Measurements from ENCODE around the gene TASOR2.

The TASOR2 gene

DNA sequence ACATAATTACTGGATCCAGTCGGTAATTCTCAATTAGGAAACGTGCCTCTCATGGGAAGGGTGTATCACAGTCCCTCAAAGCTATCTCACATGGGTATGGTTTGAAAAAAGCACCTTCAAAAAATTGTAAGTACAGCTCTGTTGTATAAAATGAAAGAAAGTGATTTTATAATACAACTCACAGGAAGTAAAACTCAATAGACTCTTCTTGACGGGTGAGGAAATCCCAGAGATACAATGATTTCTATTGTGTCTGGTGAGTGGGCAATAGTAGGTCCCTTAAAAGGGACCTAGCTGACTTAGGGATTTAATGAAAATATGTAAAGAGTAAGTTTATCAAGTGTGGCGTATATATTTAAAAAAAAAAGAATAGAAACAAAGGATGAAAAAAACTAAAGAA, 27.0 kb downstream of the TASOR2 start:
- H3K4me3 ChIP-seq (ENCODE audit: low read depth, low read length): no peak overlapping the region
- TF ChIP-seq, protein P1, sequence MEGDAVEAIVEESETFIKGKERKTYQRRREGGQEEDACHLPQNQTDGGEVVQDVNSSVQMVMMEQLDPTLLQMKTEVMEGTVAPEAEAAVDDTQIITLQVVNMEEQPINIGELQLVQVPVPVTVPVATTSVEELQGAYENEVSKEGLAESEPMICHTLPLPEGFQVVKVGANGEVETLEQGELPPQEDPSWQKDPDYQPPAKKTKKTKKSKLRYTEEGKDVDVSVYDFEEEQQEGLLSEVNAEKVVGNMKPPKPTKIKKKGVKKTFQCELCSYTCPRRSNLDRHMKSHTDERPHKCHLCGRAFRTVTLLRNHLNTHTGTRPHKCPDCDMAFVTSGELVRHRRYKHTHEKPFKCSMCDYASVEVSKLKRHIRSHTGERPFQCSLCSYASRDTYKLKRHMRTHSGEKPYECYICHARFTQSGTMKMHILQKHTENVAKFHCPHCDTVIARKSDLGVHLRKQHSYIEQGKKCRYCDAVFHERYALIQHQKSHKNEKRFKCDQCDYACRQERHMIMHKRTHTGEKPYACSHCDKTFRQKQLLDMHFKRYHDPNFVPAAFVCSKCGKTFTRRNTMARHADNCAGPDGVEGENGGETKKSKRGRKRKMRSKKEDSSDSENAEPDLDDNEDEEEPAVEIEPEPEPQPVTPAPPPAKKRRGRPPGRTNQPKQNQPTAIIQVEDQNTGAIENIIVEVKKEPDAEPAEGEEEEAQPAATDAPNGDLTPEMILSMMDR (IDR thresholded peaks at IDR 0.05; ENCODE audit: low read depth, low read length): no peak
- no peak for DNase-seq
- H3K9me3 ChIP-seq (ENCODE audit: severe bottlenecking): no peaks in the 10 kb centered on the region
- H3K36me3 ChIP-seq: no peaks in the 10 kb centered on the region
- no peak overlapping the region for H3K27ac ChIP-seq
- H3K27me3 ChIP-seq (ENCODE audit: insufficient read depth, low read depth, severe bottlenecking): no peaks in the 10 kb centered on the region

DNA sequence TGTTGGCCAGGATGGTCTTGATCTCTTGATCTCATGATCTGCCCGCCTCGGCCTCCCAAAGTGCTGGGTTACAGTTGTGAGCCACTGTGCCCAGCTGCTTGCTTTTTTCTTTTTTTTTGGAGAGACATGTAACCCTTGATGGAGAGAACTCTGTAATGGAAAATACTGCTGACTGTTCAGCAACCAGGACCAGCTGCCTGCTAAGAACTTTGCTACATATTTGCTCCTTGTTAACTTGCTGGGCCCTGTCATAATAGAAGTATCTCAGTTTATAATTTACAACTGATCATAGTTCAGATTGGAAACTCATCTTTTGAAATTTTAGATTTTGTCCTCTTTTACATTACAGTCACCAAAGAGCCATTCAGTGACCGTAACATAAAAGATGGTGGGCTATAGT, 34.9 kb downstream of the TASOR2 start:
- Histone ChIP-seq H3K4me3 (ENCODE audit: low read depth, low read length) (no peak overlapping the region), H3K27me3 (ENCODE audit: insufficient read depth, low read depth, severe bottlenecking) (no peaks in the 10 kb centered on the region), H3K36me3 (0 out of 2 replicates have a peak, but pooled peaks cover 2% of the 10 kb centered on the region), H3K9me3 (ENCODE audit: severe bottlenecking) (no peaks in the 10 kb centered on the region), H3K27ac (no peak overlapping the region)
- TF ChIP-seq, protein P1 (IDR thresholded peaks at IDR 0.05; ENCODE audit: low read depth, low read length): no peak
- no peak for DNase-seq

- TF ChIP-seq, protein P1 (IDR thresholded peaks at IDR 0.05; ENCODE audit: low read depth, low read length): no peak
- no peaks in the 10 kb centered on the region for H3K9me3 ChIP-seq (ENCODE audit: severe bottlenecking)
- no peak for DNase-seq
- H3K4me3 ChIP-seq (ENCODE audit: low read depth, low read length): no peak overlapping the region
- no peak overlapping the region for H3K27ac ChIP-seq
- H3K27me3 ChIP-seq (ENCODE audit: insufficient read depth, low read depth, severe bottlenecking): no peaks in the 10 kb centered on the region
- 0 out of 2 replicates have a peak, but pooled peaks cover 2% of the 10 kb centered on the region for H3K36me3 ChIP-seq
Measured at GRCh38 chr10:5720182-5720581, 35.5 kb downstream of the TASOR2 start.

GRCh38 chr10:5723692-5724091, 39.1 kb downstream of the TASOR2 start:
- H3K36me3 ChIP-seq: 0 out of 2 replicates have a peak, but pooled peaks cover 2% of the 10 kb centered on the region
- no peak overlapping the region for H3K27ac ChIP-seq
- H3K9me3 ChIP-seq (ENCODE audit: severe bottlenecking): no peaks in the 10 kb centered on the region
- no peaks in the 10 kb centered on the region for H3K27me3 ChIP-seq (ENCODE audit: insufficient read depth, low read depth, severe bottlenecking)
- TF ChIP-seq, protein P1 (IDR thresholded peaks at IDR 0.05; ENCODE audit: low read depth, low read length): no peak
- no peak for DNase-seq
- H3K4me3 ChIP-seq (ENCODE audit: low read depth, low read length): no peak overlapping the region

DNA sequence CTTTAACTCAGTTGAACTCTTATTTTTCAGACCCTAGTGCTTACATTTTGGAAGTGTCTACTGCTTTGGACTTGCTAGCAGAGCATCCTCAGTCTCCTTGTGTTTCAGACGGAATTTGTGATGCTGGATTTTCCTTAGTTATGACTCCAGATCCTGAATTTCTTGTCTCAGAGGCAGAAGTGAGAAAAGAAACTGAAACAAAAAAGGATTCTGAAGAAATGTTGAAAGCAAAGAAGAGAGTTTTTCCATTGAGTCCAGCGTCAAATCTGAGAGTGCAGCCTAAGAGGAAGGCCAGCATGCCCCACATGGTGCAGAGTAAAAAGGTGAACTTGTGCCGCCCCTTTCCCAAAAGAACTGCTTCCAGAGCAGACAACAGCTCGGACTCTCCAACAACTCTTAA, 46.1 kb downstream of the TASOR2 start:
- H3K27me3 ChIP-seq (ENCODE audit: insufficient read depth, low read depth, severe bottlenecking): no peaks in the 10 kb centered on the region
- no peaks in the 10 kb centered on the region; the same call in none of the 2 replicates for H3K36me3 ChIP-seq
- TF ChIP-seq, protein P1 (IDR thresholded peaks at IDR 0.05; ENCODE audit: low read depth, low read length): no peak
- no peak overlapping the region for H3K4me3 ChIP-seq (ENCODE audit: low read depth, low read length)
- H3K9me3 ChIP-seq (ENCODE audit: severe bottlenecking): no peaks in the 10 kb centered on the region
- no peak overlapping the region for H3K27ac ChIP-seq
- DNase-seq: no peak

DNA sequence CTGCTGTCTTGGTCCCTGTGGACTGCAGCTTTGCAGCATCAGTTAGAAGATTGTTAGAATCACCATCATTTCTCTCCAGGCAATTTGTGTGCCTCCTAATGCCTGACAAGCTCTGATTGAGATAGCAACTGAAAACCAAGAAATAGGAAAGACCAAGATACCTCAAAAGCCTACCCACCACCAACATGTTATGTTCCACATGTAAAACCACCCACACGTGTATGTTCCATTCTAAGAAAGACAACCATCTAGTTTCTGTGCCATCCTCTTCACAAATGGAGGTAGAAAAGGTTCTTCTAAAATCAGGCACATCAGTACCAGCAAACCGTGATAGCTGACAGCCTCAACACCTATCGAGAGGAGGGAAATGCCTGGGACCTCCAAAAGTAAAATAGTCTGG, 46.9 kb downstream of the TASOR2 start:
- Histone ChIP-seq H3K4me3 (ENCODE audit: low read depth, low read length) (no peak overlapping the region), H3K27ac (no peak overlapping the region), H3K27me3 (ENCODE audit: insufficient read depth, low read depth, severe bottlenecking) (no peaks in the 10 kb centered on the region), H3K9me3 (ENCODE audit: severe bottlenecking) (no peaks in the 10 kb centered on the region), H3K36me3 (no peaks in the 10 kb centered on the region; the same call in none of the 2 replicates)
- DNase-seq: no peak
- TF ChIP-seq, protein P1 (IDR thresholded peaks at IDR 0.05; ENCODE audit: low read depth, low read length): no peak
